Measurements from ENCODE around the gene NHSL2. TPM values are rescaled to one million over a fixed set of nuclear protein-coding genes. Genes with fewer than 3 reads are reported as not detected.

Gene NHSL2
- polyA plus RNA-seq, 3 donors: 16.6 to 39.8 (median 22.8) TPM

- Mint-ChIP-seq H3K4me1 (peaks cover 10% of the 10 kb centered on the region), H3K36me3 (no peaks in the 10 kb centered on the region), H3K27ac (no peak overlapping the region), H3K4me3 (no peak overlapping the region), H3K9me3 (no peaks in the 10 kb centered on the region), H3K27me3 (ENCODE audit: low read depth in 3 of 3) (peaks cover 0 to 16% (median 2%) of the 10 kb centered on the region in 3 donors)
- 0% methylated on average over 1 of the region's 3 CpGs for WGBS (ENCODE audit: insufficient coverage)
- Histone ChIP-seq H3K27me3 (ENCODE audit: control insufficient read depth in 2 of 2, insufficient read depth in 2 of 2, low read length in 2 of 2) (no peaks in the 10 kb centered on the region), H3K79me2 (ENCODE audit: insufficient read depth, low read length) (no peaks in the 10 kb centered on the region), H3K9ac (ENCODE audit: insufficient read depth, low read length, poor library complexity, severe bottlenecking) (no peak overlapping the region), H4K20me1 (ENCODE audit: insufficient read depth, low read length) (no peaks in the 10 kb centered on the region), H3K4me1 (ENCODE audit: control insufficient read depth in 1 of 2, insufficient read depth in 2 of 2, low read length in 2 of 2) (peaks cover 0 to 3% of the 10 kb centered on the region in 2 donors), H3K4me2 (replicated peaks; ENCODE audit: extremely low read depth, low read length, poor library complexity, severe bottlenecking) (no peak overlapping the region), H3K9me3 (replicated peaks in 1 of 2; ENCODE audit: control insufficient read depth in 1 of 2, insufficient read depth in 1 of 2, low read length in 2 of 2) (no peaks in the 10 kb centered on the region), H3K36me3 (replicated peaks in 1 of 2; ENCODE audit: control insufficient read depth in 1 of 2, insufficient read depth in 2 of 2, low read length in 2 of 2) (no peaks in the 10 kb centered on the region), H3K4me3 (replicated peaks in 1 of 3; ENCODE audit: low read depth in 2 of 3, low read length in 3 of 3) (no peak overlapping the region), H2AFZ (ENCODE audit: insufficient read depth, low read depth, low read length, poor library complexity, severe bottlenecking) (no peak overlapping the region), H3K27ac (ENCODE audit: low read depth in 1 of 2, low read length in 2 of 2) (no peak overlapping the region)
- TF ChIP-seq CTCF (IDR thresholded peaks at IDR 0.05): no peak
- DNase-seq: no peak
- intact Hi-C loops (cut with micrococcal nuclease): no loop called here
These were observed 115.8 kb downstream of the NHSL2 start for GRCh38 chrX:72026341-72027023.

- no peak overlapping the region for H3K27ac ChIP-seq (ENCODE audit: low read depth in 1 of 2, low read length in 2 of 2)
- H3K79me2 ChIP-seq (ENCODE audit: insufficient read depth, low read length): no peaks in the 10 kb centered on the region
- no peaks in the 10 kb centered on the region for H3K9me3 ChIP-seq (replicated peaks in 1 of 2; ENCODE audit: control insufficient read depth in 1 of 2, insufficient read depth in 1 of 2, low read length in 2 of 2)
- no peaks in the 10 kb centered on the region for H4K20me1 ChIP-seq (ENCODE audit: insufficient read depth, low read length)
- Mint-ChIP-seq H3K27me3 (ENCODE audit: low read depth in 3 of 3) (peaks cover 0 to 16% (median 2%) of the 10 kb centered on the region in 3 donors), H3K36me3 (no peaks in the 10 kb centered on the region), H3K27ac (no peak overlapping the region), H3K4me1 (peaks cover 8% of the 10 kb centered on the region), H3K9me3 (no peaks in the 10 kb centered on the region), H3K4me3 (no peak overlapping the region)
- H3K27me3 ChIP-seq (ENCODE audit: control insufficient read depth in 2 of 2, insufficient read depth in 2 of 2, low read length in 2 of 2): no peaks in the 10 kb centered on the region
- no peak overlapping the region for H3K9ac ChIP-seq (ENCODE audit: insufficient read depth, low read length, poor library complexity, severe bottlenecking)
- 96% methylated on average over 4 of the region's 14 CpGs for WGBS (ENCODE audit: insufficient coverage)
- H2AFZ ChIP-seq (ENCODE audit: insufficient read depth, low read depth, low read length, poor library complexity, severe bottlenecking): no peak overlapping the region
- no peaks in the 10 kb centered on the region for H3K4me1 ChIP-seq (ENCODE audit: control insufficient read depth in 1 of 2, insufficient read depth in 2 of 2, low read length in 2 of 2)
- no peaks in the 10 kb centered on the region for H3K36me3 ChIP-seq (replicated peaks in 1 of 2; ENCODE audit: control insufficient read depth in 1 of 2, insufficient read depth in 2 of 2, low read length in 2 of 2)
- no peak overlapping the region for H3K4me2 ChIP-seq (replicated peaks; ENCODE audit: extremely low read depth, low read length, poor library complexity, severe bottlenecking)
- intact Hi-C loops (cut with micrococcal nuclease): no loop called here
- DNase-seq: no peak
- H3K4me3 ChIP-seq (replicated peaks in 1 of 3; ENCODE audit: low read depth in 2 of 3, low read length in 3 of 3): no peak overlapping the region
- TF ChIP-seq CTCF (IDR thresholded peaks at IDR 0.05): no peak
These were observed 116.6 kb downstream of the NHSL2 start for GRCh38 chrX:72027024-72027913.
